ENCODE results near the gene PRODH2. TPM values are rescaled to one million over a fixed set of nuclear protein-coding genes. Genes with fewer than 3 reads are reported as not detected.

The PRODH2 gene
- total RNA-seq, 2 experiments from 2014 or later = not detected

GRCh38 chr19:35757231-35757748, 55.4 kb downstream of the PRODH2 start:
- Histone ChIP-seq H3K9me3 (ENCODE audit: control insufficient read depth in 1 of 2, insufficient read depth in 1 of 2, low read length in 2 of 2) (no peaks in the 10 kb centered on the region), H3K36me3 (ENCODE audit: insufficient read depth, low read length) (peaks cover 40% of the 10 kb centered on the region), H3K27ac (ENCODE audit: low read depth in 1 of 2, low read length in 2 of 2) (no peak overlapping the region), H3K4me1 (ENCODE audit: insufficient read depth, low read length) (peaks cover 43% of the 10 kb centered on the region), H3K4me3 (ENCODE audit: low read length) (peak overlapping the region; percentile 81), H3K27me3 (ENCODE audit: control insufficient read depth in 1 of 2, insufficient read depth in 2 of 2, low read length in 2 of 2) (peaks cover 0 to 2% of the 10 kb centered on the region in 2 experiments)
- intact Hi-C loops (cut with DNase I, micrococcal nuclease) = loop anchor here (1.0 to 10.0 kb wide), 6 partner anchors 9 to 928 kb away; partner anchors contain the start of genes COX6B1 (in 1 of the 2), ETV2 (in 1 of the 2), KMT2B (in 1 of the 2) and LIN37 (in 1 of the 2)
- Mint-ChIP-seq H3K36me3 (ENCODE audit: low read depth) (peaks cover 45% of the 10 kb centered on the region), H3K4me3 (peak overlapping the region; percentile 99), H3K4me1 (ENCODE audit: low read depth) (peaks cover 41% of the 10 kb centered on the region), H3K27me3 (peaks cover 15% of the 10 kb centered on the region), H3K9me3 (no peaks in the 10 kb centered on the region), H3K27ac (peak overlapping the region; percentile 88)
- POLR2A ChIA-PET = interaction anchor here (0.9 to 1.3 kb wide), 5 partner anchors 9 to 55 kb away, joined by 3 to 12 read pairs (median 3); partner anchors contain the start of genes LIN37 and U2AF1L4
- ATAC-seq (ENCODE audit: poor library complexity) (no peak), DNase-seq (peak in 1 of 14 experiments; percentile 51)
- CTCF ChIA-PET = no interaction called here
- no peak for TF ChIP-seq CTCF (IDR thresholded peaks at IDR 0.05)

GRCh38 chr19:35756377-35757230, 56.0 kb downstream of the PRODH2 start, which contains the start of gene HSPB6:
Gene HSPB6 (minus strand): TSS chr19:35757029. CDS start chr19:35757008, 21 bp downstream.
- DNase-seq (peak in 1 of 14 experiments; percentile 35), ATAC-seq (ENCODE audit: poor library complexity) (no peak)
- peaks cover 15% of the 10 kb centered on the region for H3K27me3 Mint-ChIP-seq
- peaks cover 43% of the 10 kb centered on the region for H3K4me1 ChIP-seq (ENCODE audit: insufficient read depth, low read length)
- H3K4me3 ChIP-seq (ENCODE audit: low read length) = peak within 1 kb of the TSS; percentile 81
- H3K27ac ChIP-seq (ENCODE audit: low read depth in 1 of 2, low read length in 2 of 2) = peak within 1 kb of the TSS in 1 of 2 donors; percentile 97
- ChIA-PET POLR2A (interaction anchor here (0.9 to 1.3 kb wide), 5 partner anchors 8 to 54 kb away, joined by 3 to 12 read pairs (median 3); partner anchors contain the start of genes LIN37 and U2AF1L4), CTCF (no interaction called here)
- peak within 1 kb of the TSS; percentile 99 for H3K4me3 Mint-ChIP-seq
- peak within 1 kb of the TSS; percentile 88 for H3K27ac Mint-ChIP-seq
- peaks cover 0 to 2% of the 10 kb centered on the region in 2 experiments for H3K27me3 ChIP-seq (ENCODE audit: control insufficient read depth in 1 of 2, insufficient read depth in 2 of 2, low read length in 2 of 2)
- H3K36me3 ChIP-seq (ENCODE audit: insufficient read depth, low read length) = peaks cover 36% of the 10 kb centered on the region
- H3K36me3 Mint-ChIP-seq (ENCODE audit: low read depth) = peaks cover 39% of the 10 kb centered on the region
- no peaks in the 10 kb centered on the region for H3K9me3 ChIP-seq (ENCODE audit: control insufficient read depth in 1 of 2, insufficient read depth in 1 of 2, low read length in 2 of 2)
- H3K4me1 Mint-ChIP-seq (ENCODE audit: low read depth) = peaks cover 41% of the 10 kb centered on the region
- intact Hi-C loops (cut with DNase I, micrococcal nuclease) = loop anchor here (1.0 to 10.0 kb wide), 6 partner anchors 8 to 928 kb away; partner anchors contain the start of genes COX6B1 (in 1 of the 2), ETV2 (in 1 of the 2), KMT2B (in 1 of the 2) and LIN37 (in 1 of the 2)
- TF ChIP-seq CTCF (IDR thresholded peaks at IDR 0.05) = no peak
- no peaks in the 10 kb centered on the region for H3K9me3 Mint-ChIP-seq
